Gastrocnemius medialis (tissue), 4 donors: ENCODE results near the gene PXDN. TPM values are rescaled to one million over a fixed set of nuclear protein-coding genes. Genes with fewer than 3 reads are reported as not detected.

Experiments used
- ATAC-seq, 2 donors: fragments of 150-250 bp; one replicate each; pipeline ENCODE4 v1.9.1; 2016
- DNase-seq, 2 donors: peaks; one replicate each; pipeline ENCODE4 v3.0.0-alpha.2; 2019
- H3K27ac ChIP-seq, 4 donors: fragments of 200-600 bp; sonication (generic); 1 replicate in 1 of 4; 2 replicates in 3 of 4; pipeline ENCODE4 v1.5.1; 2016 to 2018; ENCODE audit warnings: mild to moderate bottlenecking in 2 of 4, moderate library complexity in 1 of 4
- H3K27me3 ChIP-seq, 3 donors: fragments of 200-600 bp; sonication (generic) in 2 of 3; 1 replicate in 1 of 3; 2 replicates in 2 of 3; pipeline versions ENCODE4 v1.5.1 to v1.6.0; 2016 to 2019; ENCODE audit warnings: mild to moderate bottlenecking in 1 of 3, moderate library complexity in 1 of 3
- H3K36me3 ChIP-seq, 2 donors: fragments of 200-600 bp; sonication (generic) in 1 of 2; one replicate each; pipeline ENCODE4 v1.5.1; 2017 to 2018
- H3K4me1 ChIP-seq, 2 donors: fragments of 200-600 bp; sonication (generic) in 1 of 2; one replicate each; pipeline ENCODE4 v1.5.1; 2016 to 2017; ENCODE audit warnings: mild to moderate bottlenecking in 2 of 2
- H3K4me3 ChIP-seq, 4 donors: fragments of 200-600 bp; sonication (generic) in 3 of 4; 1 replicate in 1 of 4; 2 replicates in 3 of 4; pipeline ENCODE4 v1.5.1; 2016 to 2019; ENCODE audit warnings: mild to moderate bottlenecking in 2 of 4
- H3K9me3 ChIP-seq, 3 donors: fragments of 200-600 bp; sonication (generic) in 2 of 3; 1 replicate in 1 of 3; 2 replicates in 2 of 3; pipeline ENCODE4 v1.5.1; 2016 to 2019
- CTCF ChIP-seq, 5 experiments: fragments of 450-650 bp in 3 of 5; fragments of 200-600 bp in 2 of 5; sonication (generic) in 2 of 5; IDR thresholded peaks in 4 of 5; conservative IDR thresholded peaks in 1 of 5; 1 replicate in 4 of 5; 2 replicates in 1 of 5; pipeline ENCODE4 v1.5.1; 2016 to 2019; ENCODE audit warnings: antibody characterized with exemption in 5 of 5, mild to moderate bottlenecking in 3 of 5, moderate library complexity in 3 of 5
- POLR2A ChIP-seq, 2 donors: fragments of 450-650 bp; IDR thresholded peaks; one replicate each; pipeline ENCODE4 v1.6.1; 2017; ENCODE audit warnings: antibody characterized with exemption in 2 of 2, mild to moderate bottlenecking in 2 of 2, moderate library complexity in 2 of 2
- in situ Hi-C, 4 donors: fragments of 200-750 bp; cut with MboI; loops; one replicate each; pipeline versions ENCODE4 v1.15.0 to v1.8.0; 2017; ENCODE audit warnings: low sequenced_read_pairs in 4 of 4
- intact Hi-C: fragments of 100-400 bp; cut with DNase I; formaldehyde crosslinking; loops from one replicate; pipeline ENCODE4 v1.15.1; 2023; ENCODE audit warnings: low total_unique reads
- total RNA-seq, 4 donors: library from RNA; depleted of rRNA; stranded (reverse); fragments of >200 nt; gene quantifications; one replicate each; pipeline versions ENCODE4 v1.1.0 to v1.2.3, GENCODE V29; 2016

PXDN gene
- total RNA-seq, 4 donors from 2014 or later = 7.8 to 13.4 (median 10.3) TPM

DNA sequence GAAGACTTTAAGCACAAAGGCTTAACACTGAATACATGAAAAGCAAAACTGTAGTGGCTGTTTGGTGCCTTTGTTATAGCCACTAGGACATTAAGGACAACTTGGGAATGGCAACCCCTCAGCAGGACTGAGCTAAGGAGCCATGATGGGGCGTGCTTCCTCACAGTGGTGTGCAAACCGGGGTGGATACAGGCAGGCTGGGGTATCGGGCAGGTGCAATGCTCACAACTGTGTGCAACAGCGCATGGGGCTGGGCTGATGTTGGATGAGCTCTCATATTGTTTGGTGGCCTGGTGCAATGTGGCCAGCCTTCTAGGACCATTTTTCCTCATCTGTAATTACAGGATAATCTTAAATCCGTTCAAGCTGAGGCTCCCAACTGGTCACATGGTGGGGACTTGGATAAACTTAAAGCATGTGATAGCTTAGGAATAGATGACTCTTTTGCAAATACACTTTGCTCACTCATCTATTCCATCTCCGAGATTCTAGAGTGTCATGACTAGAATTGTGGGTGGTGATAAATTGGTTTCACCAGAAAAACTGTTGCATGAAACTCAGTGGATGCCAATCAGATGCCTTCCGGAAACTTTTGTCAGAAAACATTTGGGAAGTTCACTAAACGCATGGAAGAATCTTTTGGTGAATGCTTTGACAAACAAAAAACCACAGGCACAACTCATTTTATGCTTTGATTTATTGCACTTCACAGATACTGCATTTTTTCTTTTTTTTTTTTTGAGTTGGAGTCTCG lies 116.5 kb downstream of the PXDN start:
- in situ Hi-C loops (no loop called here), intact Hi-C loops (no loop called here)
- H3K27ac ChIP-seq = no peak overlapping the region
- no peak overlapping the region for H3K4me3 ChIP-seq
- no peaks in the 10 kb centered on the region for H3K9me3 ChIP-seq
- TF ChIP-seq POLR2A (IDR thresholded peaks at IDR 0.05) = no peak
- no peak for TF ChIP-seq CTCF (IDR thresholded peaks at IDR 0.05 in 4 of 5, conservative IDR thresholded peaks at IDR 0.05 in 1 of 5)
- no peak for ATAC-seq
- peaks cover 0 to 3% (median 0%) of the 10 kb centered on the region in 3 donors for H3K27me3 ChIP-seq
- DNase-seq = no peak
- H3K4me1 ChIP-seq = peaks cover 0 to 6% of the 10 kb centered on the region in 2 donors
- H3K36me3 ChIP-seq = no peaks in the 10 kb centered on the region

- in situ Hi-C loops (no loop called here), intact Hi-C loops (no loop called here)
- no peaks in the 10 kb centered on the region for H3K36me3 ChIP-seq
- no peaks in the 10 kb centered on the region for H3K9me3 ChIP-seq
- no peak overlapping the region for H3K4me3 ChIP-seq
- TF ChIP-seq POLR2A (IDR thresholded peaks at IDR 0.05) = no peak
- TF ChIP-seq CTCF (IDR thresholded peaks at IDR 0.05 in 4 of 5, conservative IDR thresholded peaks at IDR 0.05 in 1 of 5) = no peak
- no peak for DNase-seq
- ATAC-seq = no peak
- H3K27me3 ChIP-seq = peaks cover 0 to 3% (median 0%) of the 10 kb centered on the region in 3 donors
- H3K4me1 ChIP-seq = peaks cover 0 to 6% of the 10 kb centered on the region in 2 donors
- no peak overlapping the region for H3K27ac ChIP-seq
Observed at GRCh38 chr2:1626271-1626681, 118.0 kb downstream of the PXDN start.

- ATAC-seq = peak in 1 of 2 donors; percentile 33
- no peaks in the 10 kb centered on the region for H3K36me3 ChIP-seq
- peaks cover 0 to 3% (median 0%) of the 10 kb centered on the region in 3 donors for H3K27me3 ChIP-seq
- H3K4me3 ChIP-seq = no peak overlapping the region
- H3K4me1 ChIP-seq = peaks cover 0 to 6% of the 10 kb centered on the region in 2 donors
- peak overlapping the region in 2 of 4 donors; percentile 18 to 28 for H3K27ac ChIP-seq
- no peak for TF ChIP-seq POLR2A (IDR thresholded peaks at IDR 0.05)
- TF ChIP-seq CTCF (IDR thresholded peaks at IDR 0.05 in 4 of 5, conservative IDR thresholded peaks at IDR 0.05 in 1 of 5) = no peak
- intact Hi-C loops = no loop called here
- DNase-seq = peak in 1 of 2 donors; percentile 31
- no peaks in the 10 kb centered on the region for H3K9me3 ChIP-seq
- in situ Hi-C loops = no loop called here
Observed at GRCh38 chr2:1625281-1626001, 118.9 kb downstream of the PXDN start.

DNA sequence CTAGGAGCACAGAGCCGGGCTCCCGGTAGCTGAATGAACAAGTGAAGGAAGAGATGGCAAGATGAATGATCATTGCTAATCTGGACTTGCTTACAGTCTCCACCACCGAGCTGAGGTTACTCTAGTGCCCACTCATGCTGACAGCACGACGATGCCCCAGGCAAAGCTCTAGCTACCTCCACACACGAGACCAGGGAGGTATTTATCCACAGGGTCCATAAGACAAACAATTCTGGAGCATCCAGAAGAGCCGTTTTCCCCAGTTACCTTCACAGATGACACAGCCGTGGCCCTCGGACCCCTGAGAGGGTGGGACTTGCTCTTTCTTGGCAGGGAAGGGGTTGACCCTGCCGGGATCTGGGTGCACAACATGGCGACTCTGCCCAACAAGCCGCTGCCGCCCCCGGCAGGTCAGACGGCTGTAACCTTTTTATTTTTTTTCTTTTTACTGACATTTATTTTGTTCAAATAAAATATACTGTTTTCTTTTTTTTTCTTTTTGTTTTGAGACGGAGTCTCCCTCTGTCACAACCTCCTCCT lies 120.3 kb downstream of the PXDN start:
- TF ChIP-seq CTCF (IDR thresholded peaks at IDR 0.05 in 4 of 5, conservative IDR thresholded peaks at IDR 0.05 in 1 of 5) = no peak
- TF ChIP-seq POLR2A (IDR thresholded peaks at IDR 0.05) = no peak
- ATAC-seq = no peak
- no peak overlapping the region for H3K4me3 ChIP-seq
- intact Hi-C loops (no loop called here), in situ Hi-C loops (no loop called here)
- peaks cover 0 to 3% (median 0%) of the 10 kb centered on the region in 3 donors for H3K27me3 ChIP-seq
- no peaks in the 10 kb centered on the region for H3K36me3 ChIP-seq
- no peak overlapping the region for H3K27ac ChIP-seq
- no peaks in the 10 kb centered on the region for H3K9me3 ChIP-seq
- H3K4me1 ChIP-seq = peaks cover 0 to 6% of the 10 kb centered on the region in 2 donors
- no peak for DNase-seq
